Measurements from ENCODE around the gene RNU2-63P.

DNA sequence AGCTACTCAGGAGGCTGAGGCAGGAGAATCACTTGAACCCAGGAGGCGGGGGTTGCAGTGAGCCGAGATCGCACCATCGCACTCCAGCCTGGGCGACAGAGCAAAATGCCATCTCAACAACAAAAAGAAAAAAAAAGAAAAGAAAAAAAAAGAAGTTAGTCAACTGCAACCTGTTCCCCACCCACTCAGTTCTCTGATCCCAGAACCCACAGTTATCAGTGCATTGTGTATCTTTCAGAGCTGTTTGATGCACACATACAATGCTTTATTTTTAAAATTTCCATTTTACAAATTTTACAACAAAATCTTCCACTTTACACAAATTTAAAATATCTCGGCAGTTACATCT is 14.0 kb downstream of the RNU2-63P start:
- TF ChIP-seq, protein P1, sequence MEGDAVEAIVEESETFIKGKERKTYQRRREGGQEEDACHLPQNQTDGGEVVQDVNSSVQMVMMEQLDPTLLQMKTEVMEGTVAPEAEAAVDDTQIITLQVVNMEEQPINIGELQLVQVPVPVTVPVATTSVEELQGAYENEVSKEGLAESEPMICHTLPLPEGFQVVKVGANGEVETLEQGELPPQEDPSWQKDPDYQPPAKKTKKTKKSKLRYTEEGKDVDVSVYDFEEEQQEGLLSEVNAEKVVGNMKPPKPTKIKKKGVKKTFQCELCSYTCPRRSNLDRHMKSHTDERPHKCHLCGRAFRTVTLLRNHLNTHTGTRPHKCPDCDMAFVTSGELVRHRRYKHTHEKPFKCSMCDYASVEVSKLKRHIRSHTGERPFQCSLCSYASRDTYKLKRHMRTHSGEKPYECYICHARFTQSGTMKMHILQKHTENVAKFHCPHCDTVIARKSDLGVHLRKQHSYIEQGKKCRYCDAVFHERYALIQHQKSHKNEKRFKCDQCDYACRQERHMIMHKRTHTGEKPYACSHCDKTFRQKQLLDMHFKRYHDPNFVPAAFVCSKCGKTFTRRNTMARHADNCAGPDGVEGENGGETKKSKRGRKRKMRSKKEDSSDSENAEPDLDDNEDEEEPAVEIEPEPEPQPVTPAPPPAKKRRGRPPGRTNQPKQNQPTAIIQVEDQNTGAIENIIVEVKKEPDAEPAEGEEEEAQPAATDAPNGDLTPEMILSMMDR (IDR thresholded peaks at IDR 0.05), result no peak
- no peak for TF ChIP-seq POLR2A (IDR thresholded peaks at IDR 0.05)
